ENCODE results near the gene RSPRY1. TPM values are rescaled to one million over a fixed set of nuclear protein-coding genes. Genes with fewer than 3 reads are reported as not detected.
A peak's percentile ranks its signal among the peaks of the same experiment; 100 is the strongest.

Gene RSPRY1
- total and polyA plus RNA-seq, 4 donors, result 41.2 to 67.7 (median 49.0) TPM

GRCh38 chr16:57209780-57210179 is 23.7 kb downstream of the RSPRY1 start:
- DNase-seq (ENCODE audit: low read depth in 4 of 6, low spot score in 6 of 6), result no peak
- H3K9me3 ChIP-seq (ENCODE audit: control insufficient read depth, insufficient read depth, low read length), result no peaks in the 10 kb centered on the region
- H3K4me3 ChIP-seq (ENCODE audit: low read depth, low read length), result no peak overlapping the region
- H3K27ac ChIP-seq (ENCODE audit: low read depth, low read length), result no peak overlapping the region
- H3K4me1 ChIP-seq (ENCODE audit: control insufficient read depth, insufficient read depth, low read length), result no peaks in the 10 kb centered on the region
- H3K36me3 ChIP-seq (ENCODE audit: control insufficient read depth, insufficient read depth, low read length), result peaks cover 56% of the 10 kb centered on the region
- H3K27me3 ChIP-seq (ENCODE audit: control insufficient read depth, insufficient read depth, low read length), result no peaks in the 10 kb centered on the region
- WGBS (ENCODE audit: insufficient coverage), result 100% methylated on average over 5 of the region's 5 CpGs

- WGBS (ENCODE audit: insufficient coverage), result 100% methylated on average over 1 of the region's 1 CpG
- no peak for DNase-seq (ENCODE audit: low read depth in 4 of 6, low spot score in 6 of 6)
- Histone ChIP-seq H3K9me3 (ENCODE audit: control insufficient read depth, insufficient read depth, low read length) (no peaks in the 10 kb centered on the region), H3K27ac (ENCODE audit: low read depth, low read length) (no peak overlapping the region), H3K4me1 (ENCODE audit: control insufficient read depth, insufficient read depth, low read length) (no peaks in the 10 kb centered on the region), H3K36me3 (ENCODE audit: control insufficient read depth, insufficient read depth, low read length) (peaks cover 55% of the 10 kb centered on the region), H3K4me3 (ENCODE audit: low read depth, low read length) (no peak overlapping the region), H3K27me3 (ENCODE audit: control insufficient read depth, insufficient read depth, low read length) (no peaks in the 10 kb centered on the region)
These were observed 27.3 kb downstream of the RSPRY1 start for GRCh38 chr16:57213462-57213861.

- Histone ChIP-seq H3K4me1 (ENCODE audit: control insufficient read depth, insufficient read depth, low read length) (no peaks in the 10 kb centered on the region), H3K36me3 (ENCODE audit: control insufficient read depth, insufficient read depth, low read length) (peaks cover 33% of the 10 kb centered on the region), H3K27ac (ENCODE audit: low read depth, low read length) (no peak overlapping the region), H3K4me3 (ENCODE audit: low read depth, low read length) (no peak overlapping the region), H3K9me3 (ENCODE audit: control insufficient read depth, insufficient read depth, low read length) (no peaks in the 10 kb centered on the region), H3K27me3 (ENCODE audit: control insufficient read depth, insufficient read depth, low read length) (no peaks in the 10 kb centered on the region)
- 86% methylated on average over 1 of the region's 2 CpGs for WGBS (ENCODE audit: insufficient coverage)
- no peak for DNase-seq (ENCODE audit: low read depth in 4 of 6, low spot score in 6 of 6)
These were observed 30.8 kb downstream of the RSPRY1 start for GRCh38 chr16:57216968-57217367.

GRCh38 chr16:57223057-57223456 is 36.9 kb downstream of the RSPRY1 start:
- no peaks in the 10 kb centered on the region for H3K27me3 ChIP-seq (ENCODE audit: control insufficient read depth, insufficient read depth, low read length)
- WGBS (ENCODE audit: insufficient coverage), result no CpG with 5 or more reads among the region's 1 CpG
- no peak overlapping the region for H3K4me3 ChIP-seq (ENCODE audit: low read depth, low read length)
- H3K27ac ChIP-seq (ENCODE audit: low read depth, low read length), result no peak overlapping the region
- no peaks in the 10 kb centered on the region for H3K4me1 ChIP-seq (ENCODE audit: control insufficient read depth, insufficient read depth, low read length)
- H3K9me3 ChIP-seq (ENCODE audit: control insufficient read depth, insufficient read depth, low read length), result no peaks in the 10 kb centered on the region
- DNase-seq (ENCODE audit: low read depth in 4 of 6, low spot score in 6 of 6), result no peak
- H3K36me3 ChIP-seq (ENCODE audit: control insufficient read depth, insufficient read depth, low read length), result peaks cover 27% of the 10 kb centered on the region

GRCh38 chr16:57224651-57225335 is 38.7 kb downstream of the RSPRY1 start:
- no peaks in the 10 kb centered on the region for H3K9me3 ChIP-seq (ENCODE audit: control insufficient read depth, insufficient read depth, low read length)
- H3K27me3 ChIP-seq (ENCODE audit: control insufficient read depth, insufficient read depth, low read length), result no peaks in the 10 kb centered on the region
- no peak overlapping the region for H3K4me3 ChIP-seq (ENCODE audit: low read depth, low read length)
- peaks cover 38% of the 10 kb centered on the region for H3K36me3 ChIP-seq (ENCODE audit: control insufficient read depth, insufficient read depth, low read length)
- H3K4me1 ChIP-seq (ENCODE audit: control insufficient read depth, insufficient read depth, low read length), result no peaks in the 10 kb centered on the region
- H3K27ac ChIP-seq (ENCODE audit: low read depth, low read length), result no peak overlapping the region
- WGBS (ENCODE audit: insufficient coverage), result 87% methylated on average over 6 of the region's 6 CpGs
- no peak for DNase-seq (ENCODE audit: low read depth in 4 of 6, low spot score in 6 of 6)

GRCh38 chr16:57225978-57226377 is 39.8 kb downstream of the RSPRY1 start:
- no peak overlapping the region for H3K27ac ChIP-seq (ENCODE audit: low read depth, low read length)
- 100% methylated on average over 3 of the region's 7 CpGs for WGBS (ENCODE audit: insufficient coverage)
- no peaks in the 10 kb centered on the region for H3K27me3 ChIP-seq (ENCODE audit: control insufficient read depth, insufficient read depth, low read length)
- H3K4me3 ChIP-seq (ENCODE audit: low read depth, low read length), result no peak overlapping the region
- H3K36me3 ChIP-seq (ENCODE audit: control insufficient read depth, insufficient read depth, low read length), result peaks cover 37% of the 10 kb centered on the region
- H3K9me3 ChIP-seq (ENCODE audit: control insufficient read depth, insufficient read depth, low read length), result no peaks in the 10 kb centered on the region
- H3K4me1 ChIP-seq (ENCODE audit: control insufficient read depth, insufficient read depth, low read length), result no peaks in the 10 kb centered on the region
- DNase-seq (ENCODE audit: low read depth in 4 of 6, low spot score in 6 of 6), result no peak

- no peak overlapping the region for H3K27ac ChIP-seq (ENCODE audit: low read depth, low read length)
These were observed 40.8 kb downstream of the RSPRY1 start for GRCh38 chr16:57226701-57227621.

GRCh38 chr16:57229079-57229478 is 43.0 kb downstream of the RSPRY1 start:
- WGBS (ENCODE audit: insufficient coverage), result no CpG with 5 or more reads among the region's 1 CpG
- Histone ChIP-seq H3K4me1 (ENCODE audit: control insufficient read depth, insufficient read depth, low read length) (no peaks in the 10 kb centered on the region), H3K4me3 (ENCODE audit: low read depth, low read length) (no peak overlapping the region), H3K9me3 (ENCODE audit: control insufficient read depth, insufficient read depth, low read length) (no peaks in the 10 kb centered on the region), H3K27ac (ENCODE audit: low read depth, low read length) (no peak overlapping the region), H3K27me3 (ENCODE audit: control insufficient read depth, insufficient read depth, low read length) (no peaks in the 10 kb centered on the region), H3K36me3 (ENCODE audit: control insufficient read depth, insufficient read depth, low read length) (peaks cover 43% of the 10 kb centered on the region)
- DNase-seq (ENCODE audit: low read depth in 4 of 6, low spot score in 6 of 6), result no peak

More at GRCh38 chr16:57226701-57227621, 40.8 kb downstream of the RSPRY1 start:
- no peaks in the 10 kb centered on the region for H3K4me1 ChIP-seq (ENCODE audit: control insufficient read depth, insufficient read depth, low read length)
- H3K4me3 ChIP-seq (ENCODE audit: low read depth, low read length), result no peak overlapping the region
- WGBS (ENCODE audit: insufficient coverage), result 100% methylated on average over 1 of the region's 4 CpGs
- DNase-seq (ENCODE audit: low read depth in 4 of 6, low spot score in 6 of 6), result peak in 1 of 6 donors; percentile 38
- H3K27me3 ChIP-seq (ENCODE audit: control insufficient read depth, insufficient read depth, low read length), result no peaks in the 10 kb centered on the region
- H3K9me3 ChIP-seq (ENCODE audit: control insufficient read depth, insufficient read depth, low read length), result no peaks in the 10 kb centered on the region
- peaks cover 38% of the 10 kb centered on the region for H3K36me3 ChIP-seq (ENCODE audit: control insufficient read depth, insufficient read depth, low read length)

- H3K9me3 ChIP-seq (ENCODE audit: control insufficient read depth, insufficient read depth, low read length), result no peaks in the 10 kb centered on the region
- H3K27ac ChIP-seq (ENCODE audit: low read depth, low read length), result no peak overlapping the region
- H3K4me3 ChIP-seq (ENCODE audit: low read depth, low read length), result no peak overlapping the region
- no peaks in the 10 kb centered on the region for H3K4me1 ChIP-seq (ENCODE audit: control insufficient read depth, insufficient read depth, low read length)
- WGBS (ENCODE audit: insufficient coverage), result 77% methylated on average over 3 of the region's 3 CpGs
- no peaks in the 10 kb centered on the region for H3K27me3 ChIP-seq (ENCODE audit: control insufficient read depth, insufficient read depth, low read length)
- peak in 1 of 6 donors; percentile 24 for DNase-seq (ENCODE audit: low read depth in 4 of 6, low spot score in 6 of 6)
- peaks cover 42% of the 10 kb centered on the region for H3K36me3 ChIP-seq (ENCODE audit: control insufficient read depth, insufficient read depth, low read length)
These were observed 45.8 kb downstream of the RSPRY1 start for GRCh38 chr16:57231821-57232350.

All from spinal cord (tissue), 10 donors.